GM12865 (cell line): ENCODE data around the gene PEDS1.

Source experiments
- DNase-seq: peaks from one replicate; pipeline ENCODE4 v3.0.0; 2010; ENCODE audit warnings: low read depth
- H3K4me3 ChIP-seq: 2 replicates; pipeline ENCODE4 v1.5.1; 2011; ENCODE audit warnings: mild to moderate bottlenecking, low read depth, low read length, control low read depth
- TF ChIP-seq, protein P1 (sequence below): IDR thresholded peaks from 2 replicates; pipeline ENCODE4 v1.5.1; 2011; ENCODE audit warnings: low read length, control low read depth, low read depth, inconsistent platforms; ENCODE audit not compliant: insufficient read depth; ENCODE audit errors: missing control alignments

The PEDS1 gene

DNA sequence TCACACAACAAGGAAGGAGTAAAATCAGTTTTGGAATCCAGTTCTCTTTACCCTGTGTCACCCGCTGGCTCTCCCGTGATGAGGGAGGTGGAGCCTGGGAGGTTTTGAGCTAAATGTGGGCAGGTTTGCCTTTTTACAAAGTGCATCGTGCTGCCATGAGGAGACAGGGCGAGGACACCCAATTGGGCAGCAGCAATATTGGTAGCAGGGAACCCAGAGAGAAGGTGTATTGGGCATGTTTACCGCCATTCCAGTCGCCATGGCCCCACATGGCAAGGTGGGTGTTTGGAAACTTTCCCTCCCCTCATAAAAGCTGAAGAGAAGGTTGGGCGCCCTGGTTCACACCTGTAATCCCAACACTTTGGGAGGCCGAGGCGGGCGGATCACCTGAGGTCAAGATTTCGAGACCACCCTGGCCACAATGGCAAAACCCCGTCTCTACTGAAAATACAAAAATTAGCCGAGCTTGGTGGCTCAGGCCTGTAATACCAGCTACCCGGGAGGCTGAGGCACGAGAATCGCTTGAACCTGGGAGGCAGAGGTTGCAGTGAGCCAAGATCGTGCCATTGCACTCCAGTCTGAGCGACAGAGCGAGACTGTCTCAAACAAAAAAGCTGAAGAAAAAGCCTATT is 37.0 kb downstream of the PEDS1 start:
- peak overlapping the region; percentile 70 for H3K4me3 ChIP-seq
- no peak for DNase-seq
- TF ChIP-seq, protein P1, sequence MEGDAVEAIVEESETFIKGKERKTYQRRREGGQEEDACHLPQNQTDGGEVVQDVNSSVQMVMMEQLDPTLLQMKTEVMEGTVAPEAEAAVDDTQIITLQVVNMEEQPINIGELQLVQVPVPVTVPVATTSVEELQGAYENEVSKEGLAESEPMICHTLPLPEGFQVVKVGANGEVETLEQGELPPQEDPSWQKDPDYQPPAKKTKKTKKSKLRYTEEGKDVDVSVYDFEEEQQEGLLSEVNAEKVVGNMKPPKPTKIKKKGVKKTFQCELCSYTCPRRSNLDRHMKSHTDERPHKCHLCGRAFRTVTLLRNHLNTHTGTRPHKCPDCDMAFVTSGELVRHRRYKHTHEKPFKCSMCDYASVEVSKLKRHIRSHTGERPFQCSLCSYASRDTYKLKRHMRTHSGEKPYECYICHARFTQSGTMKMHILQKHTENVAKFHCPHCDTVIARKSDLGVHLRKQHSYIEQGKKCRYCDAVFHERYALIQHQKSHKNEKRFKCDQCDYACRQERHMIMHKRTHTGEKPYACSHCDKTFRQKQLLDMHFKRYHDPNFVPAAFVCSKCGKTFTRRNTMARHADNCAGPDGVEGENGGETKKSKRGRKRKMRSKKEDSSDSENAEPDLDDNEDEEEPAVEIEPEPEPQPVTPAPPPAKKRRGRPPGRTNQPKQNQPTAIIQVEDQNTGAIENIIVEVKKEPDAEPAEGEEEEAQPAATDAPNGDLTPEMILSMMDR, result no peak

DNA sequence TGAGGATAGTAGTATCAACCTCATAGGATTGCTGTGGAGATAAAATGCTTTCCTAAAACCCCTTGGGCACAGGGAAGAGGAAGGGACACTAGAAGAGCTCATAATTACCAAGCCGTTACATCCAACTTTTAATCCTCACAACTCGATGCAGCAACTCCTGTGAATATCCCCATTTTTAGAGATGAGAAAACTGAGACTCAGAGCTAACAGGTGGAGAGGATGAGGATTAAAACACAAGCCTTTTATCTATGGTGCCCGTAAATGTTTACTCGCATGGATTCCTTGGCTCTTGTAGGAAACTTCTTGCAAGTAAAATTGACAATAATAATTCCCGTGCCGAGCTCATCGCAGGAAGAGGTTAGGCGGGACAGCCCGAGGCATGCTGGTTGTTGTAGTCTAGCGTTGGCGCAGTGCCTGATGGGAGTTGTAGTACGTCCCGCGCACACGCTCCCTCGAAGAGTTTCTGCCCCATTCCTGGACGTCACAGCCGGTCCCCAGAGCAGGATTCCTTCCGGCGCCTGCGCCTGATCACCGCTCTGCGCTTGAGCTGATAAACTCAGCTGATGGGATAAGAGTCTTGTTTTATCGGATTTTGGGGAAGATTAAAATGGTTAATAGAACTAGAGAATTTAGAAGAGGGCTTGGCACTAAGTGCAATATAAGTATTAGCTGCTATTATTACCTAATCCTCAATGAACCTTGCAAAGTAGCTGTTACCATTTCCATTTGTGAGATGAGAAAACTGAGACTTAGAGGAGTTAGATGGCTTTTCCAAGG is 37.7 kb downstream of the PEDS1 start:
- TF ChIP-seq, protein P1, result no peak

DNA sequence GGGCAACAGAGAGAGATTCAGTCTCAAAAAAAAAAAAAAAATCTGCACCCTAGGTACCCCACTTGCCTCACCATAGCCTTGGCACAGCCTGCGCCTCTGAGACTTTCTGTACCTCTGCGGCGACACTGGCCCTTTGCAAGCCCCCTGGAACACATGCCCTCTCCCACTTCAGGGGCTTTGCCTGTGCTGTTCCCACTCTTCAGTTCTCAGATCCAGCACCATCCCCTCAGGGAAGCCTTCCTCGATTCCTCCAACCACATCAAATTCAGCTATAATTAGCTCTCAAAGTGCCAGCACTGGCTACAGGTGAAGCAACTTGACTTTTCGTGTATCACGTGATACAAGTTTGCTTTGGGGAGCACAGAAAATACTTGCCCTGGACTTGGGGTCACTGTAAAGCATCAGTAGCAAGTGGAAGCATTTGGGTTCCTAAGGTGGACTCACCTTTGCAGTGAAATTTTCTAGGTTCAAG is 38.4 kb downstream of the PEDS1 start:
- H3K4me3 ChIP-seq, result peak overlapping the region; percentile 70
- no peak for DNase-seq
- TF ChIP-seq, protein P1, result no peak

More for the DNA sequence above, 37.7 kb downstream of the PEDS1 start:
- H3K4me3 ChIP-seq, result peak overlapping the region; percentile 70
- DNase-seq, result peak; percentile 95

DNA sequence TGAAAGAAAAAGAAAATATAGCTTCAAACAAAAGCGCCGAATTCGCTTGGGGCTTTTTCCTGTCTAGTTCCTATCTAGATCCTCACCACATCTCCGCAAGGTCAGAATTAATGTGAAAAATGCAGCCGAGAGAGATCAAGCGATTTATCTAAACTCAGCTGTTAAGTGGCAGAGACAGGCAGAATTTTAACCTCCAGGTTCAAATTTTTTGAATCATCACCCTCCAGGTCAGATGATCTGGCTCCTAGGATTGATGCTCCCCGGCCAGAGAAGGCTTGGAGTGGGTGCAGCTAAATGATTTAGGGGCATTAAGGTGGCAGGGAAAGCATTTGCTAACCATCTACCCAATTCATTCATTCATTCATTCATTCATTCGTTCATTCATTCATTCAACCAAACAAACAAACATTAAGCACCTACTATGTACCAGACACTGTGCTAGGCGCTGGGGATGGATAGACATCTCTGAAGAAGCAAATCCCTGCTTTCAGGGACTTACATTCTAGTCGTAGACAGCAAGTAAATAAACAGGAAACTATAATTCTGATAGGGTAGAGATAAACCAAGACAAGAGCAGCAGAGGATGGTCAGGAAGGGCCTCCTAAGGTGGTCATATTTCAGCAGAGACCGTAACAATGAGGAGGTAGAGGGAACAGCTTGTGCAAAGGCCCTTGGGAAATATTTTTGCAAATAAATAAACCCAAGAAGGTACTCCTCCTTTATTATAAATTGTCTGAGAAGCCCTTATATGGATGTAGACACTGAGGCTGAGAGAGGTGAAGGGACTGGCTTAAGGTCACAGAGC is 39.9 kb downstream of the PEDS1 start:
- H3K4me3 ChIP-seq, result peak overlapping the region; percentile 63
- TF ChIP-seq, protein P1, result no peak
- DNase-seq, result no peak

DNA sequence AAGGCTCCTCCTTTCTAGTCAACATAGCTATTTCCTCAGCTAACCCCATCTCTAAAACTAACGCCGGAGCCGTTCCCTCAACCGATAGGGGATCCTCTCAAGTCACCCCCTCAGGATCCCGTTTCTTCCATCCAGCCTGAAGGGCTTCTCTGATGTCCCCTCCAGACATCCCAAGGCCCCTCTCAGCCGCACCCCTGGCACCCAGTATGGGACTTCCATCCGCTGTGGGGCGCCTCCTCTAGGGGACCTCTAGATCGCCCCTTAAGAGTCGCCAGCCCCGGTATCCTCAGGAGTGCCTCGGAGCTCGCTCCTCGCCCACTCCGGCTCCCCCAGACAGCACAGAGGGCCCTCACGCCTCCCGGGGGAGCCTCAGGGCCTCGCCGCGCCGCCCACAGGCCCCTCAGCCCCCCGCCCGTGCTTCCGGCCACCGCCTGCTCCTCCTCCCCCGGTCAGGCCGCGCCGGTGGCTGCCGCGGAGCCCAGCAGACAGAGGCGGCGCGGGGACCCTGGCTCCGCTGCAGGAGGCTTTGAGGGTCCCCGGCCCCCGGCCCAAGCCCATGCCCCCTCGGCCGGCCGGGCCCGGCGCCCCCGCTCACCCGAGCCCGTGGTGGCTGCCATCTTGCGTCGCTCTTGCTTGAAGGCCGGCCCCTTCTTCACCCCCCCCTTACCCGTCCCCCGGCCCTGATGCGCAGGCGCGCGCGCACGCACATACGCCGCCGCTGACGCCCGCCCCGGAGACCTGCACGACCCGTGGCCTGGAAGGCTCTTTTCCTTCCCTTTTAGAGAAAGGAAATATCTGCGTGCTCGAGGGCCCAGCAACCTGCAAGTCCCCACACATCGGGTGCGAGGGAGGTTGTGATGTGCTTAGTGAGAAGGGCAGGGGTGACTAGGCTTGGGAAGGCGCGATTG is 40.8 kb downstream of the PEDS1 start, which contains the start of gene UBE2V1:
TSS of gene UBE2V1 (minus strand) at position 639 of the 908 bp plus-strand sequence. CDS start at position 617, 22 bp downstream.
- DNase-seq, result peak; percentile 94
- peak within 1 kb of the TSS; percentile 63 for H3K4me3 ChIP-seq
- TF ChIP-seq, protein P1, result peak; percentile 43

DNA sequence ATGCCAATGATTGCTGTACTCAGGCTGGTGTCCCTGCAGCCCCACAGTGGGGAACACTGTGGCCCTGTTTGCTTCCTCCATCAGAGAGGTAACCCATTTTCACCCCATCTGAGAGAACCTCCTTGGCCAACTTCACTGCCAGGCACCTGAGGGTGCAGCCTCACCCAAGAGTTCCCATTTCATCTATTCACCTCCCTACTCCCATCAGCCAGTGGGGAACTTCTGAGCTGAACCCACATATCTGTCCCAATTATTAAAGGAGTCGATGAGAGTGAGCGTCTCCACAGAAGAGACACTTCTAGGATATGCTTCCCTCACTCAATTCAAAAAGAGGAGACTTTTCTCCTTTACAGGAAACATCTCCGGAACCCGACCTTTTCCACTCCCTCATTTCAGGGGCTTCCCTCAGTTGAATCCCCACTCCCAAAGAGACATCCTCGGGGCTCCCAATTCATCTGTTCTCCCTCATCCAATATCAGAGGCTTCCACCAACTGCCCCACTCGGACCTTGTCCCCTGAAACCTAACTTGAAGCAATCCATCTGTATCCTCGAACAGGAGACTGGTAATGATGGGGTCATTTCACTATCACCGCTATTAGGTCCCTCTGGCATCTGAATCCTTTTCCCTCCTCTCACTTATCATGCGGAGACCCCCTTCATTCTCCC is 41.6 kb downstream of the PEDS1 start:
- H3K4me3 ChIP-seq, result peak overlapping the region; percentile 63
- no peak for DNase-seq
- TF ChIP-seq, protein P1, result no peak
